H7 (cell line): ENCODE measurements around the gene SPON1. TPM values are rescaled to one million over a fixed set of nuclear protein-coding genes. Genes with fewer than 3 reads are reported as not detected.
"Not testable (repeated sequence)": the region's sequence is repeated elsewhere in the genome, so short reads cannot be mapped to it uniquely, and the experiment has no call there.

Source experiments
- DNase-seq: peaks from one replicate; pipeline ENCODE4 v3.0.0; 2012
- H3K27me3 ChIP-seq: 2 replicates; pipeline ENCODE4 v1.6.0; 2011; ENCODE audit warnings: mild to moderate bottlenecking, low read length; ENCODE audit not compliant: control insufficient read depth, insufficient read depth
- H3K36me3 ChIP-seq: replicated peaks from 2 replicates; pipeline ENCODE4 v1.5.1; 2011; ENCODE audit warnings: low read length; ENCODE audit not compliant: control insufficient read depth, insufficient read depth
- H3K4me3 ChIP-seq: 2 replicates; pipeline ENCODE4 v1.5.1; 2011; ENCODE audit warnings: low read depth, mild to moderate bottlenecking, control low read depth, low read length, moderate library complexity; ENCODE audit not compliant: insufficient read depth
- total RNA-seq: library from RNA; depleted of rRNA; stranded (reverse); fragments of >200 nt; shearing (Covaris generic); gene quantifications from 2 replicates; pipeline ENCODE4 v1.2.3, GENCODE V29; 2014

SPON1 gene
- total RNA-seq, 1 experiment from 2014 or later, result 4.6 TPM

DNA sequence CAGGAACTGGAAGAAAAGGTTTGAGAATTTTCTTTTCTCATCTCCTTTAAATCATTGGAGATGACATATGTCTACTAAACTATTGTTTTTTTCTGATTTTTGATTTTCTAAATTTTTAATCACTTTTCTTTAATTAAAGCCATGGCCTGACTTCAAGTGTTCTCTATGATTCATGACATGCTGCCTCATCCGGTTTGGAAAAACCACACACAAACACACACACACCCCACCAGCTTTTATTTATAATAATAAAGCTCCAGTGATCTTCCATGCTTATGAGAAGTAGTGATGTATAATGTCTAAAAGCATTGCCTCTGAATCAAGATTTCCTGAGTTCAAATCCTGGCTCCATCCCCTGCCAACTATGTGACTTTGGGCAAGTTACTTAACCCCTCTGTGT, 179.2 kb downstream of the SPON1 start:
- Histone ChIP-seq H3K4me3 (no peak overlapping the region), H3K27me3 (no peaks in the 10 kb centered on the region), H3K36me3 (no peaks in the 10 kb centered on the region)
- DNase-seq, result no peak

DNA sequence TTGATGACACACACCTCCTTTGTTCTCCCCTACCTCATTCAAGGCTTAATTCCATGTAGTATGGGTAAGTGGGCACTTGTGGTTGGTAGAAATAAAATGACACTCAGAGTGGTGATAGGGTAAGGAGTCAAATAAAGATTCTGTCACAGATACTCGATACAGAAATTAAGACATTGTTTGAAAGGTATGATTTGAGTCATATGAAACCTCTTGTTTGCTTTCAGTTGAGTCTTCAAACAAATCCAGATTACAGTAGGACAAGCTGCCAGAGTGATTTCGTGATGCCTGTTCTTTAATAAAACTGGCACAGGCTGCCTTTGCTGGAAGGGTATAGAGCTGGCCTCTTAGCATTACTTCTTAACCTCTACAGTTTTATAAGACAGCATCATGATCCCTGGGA, 182.4 kb downstream of the SPON1 start:
- Histone ChIP-seq H3K36me3 (no peaks in the 10 kb centered on the region), H3K4me3 (no peak overlapping the region), H3K27me3 (no peaks in the 10 kb centered on the region)
- no peak for DNase-seq

DNA sequence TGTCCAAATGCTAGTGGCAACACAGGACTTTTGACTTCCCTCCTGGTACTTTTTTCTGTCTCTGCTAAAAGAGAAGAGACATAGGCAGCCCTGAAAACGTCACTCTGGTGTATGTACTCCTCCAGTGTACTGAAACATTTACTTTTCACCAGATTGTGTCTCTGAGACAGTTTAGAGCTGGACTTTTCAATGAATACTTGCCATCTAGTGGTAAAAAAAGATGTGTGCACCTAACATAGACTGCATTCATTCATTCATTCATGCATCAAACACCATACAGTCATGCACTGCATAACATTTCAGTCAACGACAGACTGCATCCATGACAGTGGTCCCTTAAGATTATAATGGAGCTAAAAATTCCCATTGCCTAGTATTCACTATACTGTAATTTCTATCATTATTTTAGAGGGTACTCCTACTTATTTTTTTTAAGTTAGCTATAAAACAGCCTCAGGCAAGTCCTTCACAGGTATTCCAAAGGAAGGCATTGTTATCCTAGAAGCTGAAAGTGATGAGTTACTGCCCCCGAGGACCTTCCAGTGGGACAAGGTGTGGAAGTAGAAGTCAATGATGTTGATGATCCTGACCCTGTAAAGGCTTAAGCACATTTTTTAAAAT, 186.2 kb downstream of the SPON1 start:
- no peak for DNase-seq
- no peaks in the 10 kb centered on the region for H3K27me3 ChIP-seq
- no peak overlapping the region for H3K4me3 ChIP-seq
- no peaks in the 10 kb centered on the region for H3K36me3 ChIP-seq

DNA sequence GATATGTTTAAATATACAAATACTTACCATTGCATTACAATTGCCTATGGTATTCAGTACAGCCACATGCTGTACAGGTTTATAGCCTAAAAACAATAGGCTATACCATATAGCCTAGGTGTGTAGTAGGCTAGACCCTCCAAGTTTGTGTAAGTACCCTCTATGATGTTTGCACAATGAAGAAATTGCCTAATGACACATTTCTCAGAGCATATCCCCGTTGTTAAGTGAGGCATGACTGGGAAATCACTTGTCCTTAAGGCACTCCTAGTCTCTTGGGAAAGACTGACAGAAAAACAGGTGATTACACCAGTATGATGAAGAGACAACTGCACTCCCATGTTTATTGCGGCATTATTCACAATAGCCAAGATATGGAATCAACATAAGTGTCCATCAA, 187.2 kb downstream of the SPON1 start:
- no peaks in the 10 kb centered on the region for H3K36me3 ChIP-seq
- DNase-seq, result no peak
- H3K4me3 ChIP-seq, result no peak overlapping the region
- H3K27me3 ChIP-seq, result no peaks in the 10 kb centered on the region

DNA sequence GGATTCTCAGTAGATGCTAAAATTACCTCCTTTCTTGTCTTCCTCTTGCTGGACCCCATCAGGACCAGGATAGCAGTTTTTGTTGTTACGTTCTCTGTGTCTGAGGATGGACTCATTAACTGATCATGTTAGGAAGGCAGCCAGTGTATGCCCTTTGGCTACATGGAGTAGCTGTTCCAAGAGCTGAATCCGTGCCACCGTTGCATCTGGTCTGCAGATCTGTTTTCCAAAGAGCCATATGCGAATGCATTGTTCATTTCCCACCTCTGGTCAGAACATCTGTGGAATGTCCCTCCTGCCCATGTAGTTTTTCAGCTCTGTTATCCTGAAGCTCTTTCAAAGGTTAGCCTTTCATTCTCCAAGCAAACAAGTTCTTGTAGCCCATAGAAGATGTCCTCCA, 188.4 kb downstream of the SPON1 start:
- DNase-seq, result no peak
- Histone ChIP-seq H3K36me3 (no peaks in the 10 kb centered on the region), H3K4me3 (no peak overlapping the region)

DNA sequence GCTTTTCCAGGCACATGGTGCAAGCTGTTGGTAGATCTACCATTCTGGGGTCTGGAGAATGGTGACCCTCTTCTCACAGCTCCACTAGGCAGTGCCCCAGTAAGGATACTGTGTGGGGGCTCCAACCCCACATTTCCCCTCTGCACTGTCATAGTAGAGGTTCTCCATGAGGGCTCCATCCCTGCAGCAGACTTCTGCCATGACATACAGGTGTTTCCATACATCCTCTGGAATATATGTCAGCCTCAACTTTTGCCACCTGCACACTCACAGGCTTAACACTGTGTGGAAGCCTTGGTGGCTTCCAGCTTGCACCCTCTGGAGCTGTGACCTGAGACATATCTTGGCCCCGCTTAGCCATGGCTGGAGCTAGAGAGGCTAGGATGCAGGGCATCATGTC, 191.6 kb downstream of the SPON1 start:
- not testable (repeated sequence) for H3K4me3 ChIP-seq, DNase-seq, H3K36me3 ChIP-seq, H3K27me3 ChIP-seq

More for the DNA sequence above, 188.4 kb downstream of the SPON1 start:
- no peaks in the 10 kb centered on the region for H3K27me3 ChIP-seq

DNA sequence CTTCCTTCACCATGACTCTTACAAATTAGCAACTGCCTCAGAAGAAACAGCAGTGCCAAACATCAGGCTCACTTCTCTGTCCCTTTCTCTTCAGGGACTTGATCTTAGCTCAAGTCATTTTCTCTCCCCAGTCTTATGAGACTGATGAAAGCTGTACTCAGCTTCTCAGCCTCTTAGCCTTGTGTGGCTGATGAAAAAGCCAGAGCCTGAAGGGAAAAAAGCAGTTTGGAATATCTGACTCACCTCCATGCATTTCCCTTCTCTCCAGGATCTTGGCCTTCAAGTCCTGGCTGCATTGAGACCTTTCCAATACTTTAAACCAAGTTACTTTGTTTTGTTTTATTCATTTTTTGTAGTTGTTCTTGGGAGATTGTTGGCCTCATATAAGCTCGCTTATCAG, 195.9 kb downstream of the SPON1 start:
- H3K4me3 ChIP-seq, result no peak overlapping the region
- H3K36me3 ChIP-seq, result no peaks in the 10 kb centered on the region
- DNase-seq, result no peak
- no peaks in the 10 kb centered on the region for H3K27me3 ChIP-seq

DNA sequence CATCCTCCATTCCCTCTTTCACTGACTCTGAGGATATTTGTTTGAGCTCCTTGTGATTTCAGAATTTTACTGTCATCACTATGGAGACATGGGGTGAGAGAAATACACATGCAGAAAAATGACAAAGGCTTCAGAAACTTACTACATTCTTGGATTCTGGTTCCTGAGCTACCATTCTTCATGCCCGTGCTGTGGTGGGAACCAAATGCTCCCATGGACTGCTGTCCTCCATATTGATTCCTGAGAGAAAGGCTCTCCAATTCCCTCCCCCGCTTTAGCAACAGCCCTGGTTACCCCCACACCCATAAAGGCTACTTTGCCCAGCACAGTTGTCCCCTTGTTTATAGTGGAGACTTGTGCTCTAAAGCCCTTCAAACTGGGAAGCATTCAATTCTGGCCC, 201.1 kb downstream of the SPON1 start:
- Histone ChIP-seq H3K27me3 (no peaks in the 10 kb centered on the region), H3K36me3 (no peaks in the 10 kb centered on the region), H3K4me3 (no peak overlapping the region)
- DNase-seq, result no peak

DNA sequence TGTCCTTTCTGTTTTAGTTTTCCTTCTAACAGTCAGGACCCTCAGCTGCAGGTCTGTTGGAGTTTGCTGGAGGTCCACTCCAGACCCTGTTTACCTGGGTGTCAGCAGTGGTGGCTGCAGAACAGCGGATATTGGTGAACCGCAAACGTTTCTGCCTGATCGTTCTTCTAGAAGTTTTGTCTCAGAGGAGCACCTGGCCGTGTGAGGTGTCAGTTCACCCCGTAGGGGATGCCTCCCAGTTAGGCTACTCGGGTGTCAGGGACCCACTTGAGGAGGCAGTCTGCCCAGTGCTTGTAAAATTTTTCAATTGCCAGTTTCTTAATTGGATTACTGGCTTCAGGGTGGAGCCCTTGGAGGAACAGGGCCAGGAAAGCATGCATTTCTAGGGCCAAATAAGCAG, 211.2 kb downstream of the SPON1 start:
- H3K4me3 ChIP-seq, DNase-seq, H3K27me3 ChIP-seq, H3K36me3 ChIP-seq: not testable (repeated sequence)

DNA sequence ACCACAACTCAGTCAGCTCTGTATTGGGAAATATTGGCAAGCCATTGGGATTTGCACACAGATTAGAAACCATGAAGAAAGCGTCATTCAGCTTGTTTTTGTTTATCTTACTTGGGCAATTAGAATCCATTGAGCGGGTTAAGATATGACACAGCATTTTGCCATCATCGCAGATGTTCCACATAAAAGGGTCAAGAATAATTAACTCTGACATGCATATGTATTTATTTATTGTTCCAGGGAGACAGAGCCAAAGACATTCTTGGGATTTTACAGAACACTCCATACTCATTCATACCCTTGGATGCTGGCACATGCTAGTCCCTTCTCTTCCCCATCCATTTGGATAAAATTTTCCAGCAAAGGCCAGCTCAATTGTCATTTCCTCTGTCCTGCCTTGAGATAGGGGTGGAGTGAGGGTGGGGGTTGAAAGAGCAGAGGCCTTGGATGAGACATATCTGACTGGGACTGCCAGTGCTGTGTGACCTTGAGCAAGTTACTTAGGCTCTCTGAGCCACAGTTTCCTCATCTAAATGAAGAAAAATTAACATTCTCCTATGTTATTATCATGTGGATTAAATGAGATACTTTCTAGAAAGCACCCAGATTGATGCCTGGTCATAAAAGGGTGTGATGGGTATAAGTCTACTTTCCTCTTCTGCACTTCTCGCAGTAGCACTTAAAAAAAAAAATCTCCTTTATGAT, 216.7 kb downstream of the SPON1 start:
- no peak for DNase-seq
- H3K4me3 ChIP-seq, result no peak overlapping the region
- H3K27me3 ChIP-seq, result no peaks in the 10 kb centered on the region
- H3K36me3 ChIP-seq, result no peaks in the 10 kb centered on the region

DNA sequence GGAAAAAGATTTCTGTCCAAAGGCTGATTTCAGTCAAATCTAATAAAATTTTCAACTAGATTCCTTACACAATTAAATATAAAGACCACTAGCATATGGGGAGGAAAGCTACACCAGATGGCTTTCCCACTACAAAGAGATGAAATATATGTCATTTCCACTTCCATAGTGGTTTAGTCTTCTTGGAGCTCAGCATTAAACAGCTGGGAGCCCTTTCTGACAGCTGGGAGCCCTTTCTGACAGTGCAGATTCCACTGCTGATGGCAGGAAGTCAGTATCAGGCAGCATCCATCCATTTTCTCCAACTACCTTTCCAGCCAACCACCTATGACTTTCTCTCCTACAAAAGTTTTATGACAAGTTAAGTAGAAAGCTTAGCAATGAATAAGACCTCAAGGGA, 218.6 kb downstream of the SPON1 start:
- Histone ChIP-seq H3K36me3 (no peaks in the 10 kb centered on the region), H3K27me3 (no peaks in the 10 kb centered on the region), H3K4me3 (no peak overlapping the region)
- no peak for DNase-seq

DNA sequence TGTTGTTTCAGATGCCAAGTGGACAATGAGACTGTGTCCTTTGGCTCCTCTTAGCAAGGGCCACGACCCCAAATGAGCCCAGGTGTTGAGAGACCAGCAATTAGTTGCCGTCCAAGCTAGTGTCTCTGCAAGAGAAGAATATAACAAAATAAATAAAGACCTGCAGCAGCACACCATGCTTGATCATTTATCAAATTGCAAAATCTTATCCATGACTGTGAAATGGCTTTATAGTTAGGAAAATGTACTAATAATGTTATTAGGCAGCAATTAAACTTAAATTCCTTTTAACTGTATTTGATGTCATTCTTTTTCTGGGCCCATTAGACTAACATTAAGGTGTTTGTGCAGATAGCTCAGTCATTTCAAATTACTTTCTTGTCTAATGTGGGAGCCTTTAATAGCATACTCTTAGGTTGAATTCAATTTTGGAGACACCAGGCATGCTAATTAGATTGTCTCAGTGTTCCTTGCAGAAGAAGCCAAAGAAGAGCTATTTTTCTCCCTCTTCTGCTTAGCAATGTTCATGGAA, 220.4 kb downstream of the SPON1 start:
- DNase-seq, result no peak
- Histone ChIP-seq H3K4me3 (no peak overlapping the region), H3K36me3 (no peaks in the 10 kb centered on the region), H3K27me3 (no peaks in the 10 kb centered on the region)

DNA sequence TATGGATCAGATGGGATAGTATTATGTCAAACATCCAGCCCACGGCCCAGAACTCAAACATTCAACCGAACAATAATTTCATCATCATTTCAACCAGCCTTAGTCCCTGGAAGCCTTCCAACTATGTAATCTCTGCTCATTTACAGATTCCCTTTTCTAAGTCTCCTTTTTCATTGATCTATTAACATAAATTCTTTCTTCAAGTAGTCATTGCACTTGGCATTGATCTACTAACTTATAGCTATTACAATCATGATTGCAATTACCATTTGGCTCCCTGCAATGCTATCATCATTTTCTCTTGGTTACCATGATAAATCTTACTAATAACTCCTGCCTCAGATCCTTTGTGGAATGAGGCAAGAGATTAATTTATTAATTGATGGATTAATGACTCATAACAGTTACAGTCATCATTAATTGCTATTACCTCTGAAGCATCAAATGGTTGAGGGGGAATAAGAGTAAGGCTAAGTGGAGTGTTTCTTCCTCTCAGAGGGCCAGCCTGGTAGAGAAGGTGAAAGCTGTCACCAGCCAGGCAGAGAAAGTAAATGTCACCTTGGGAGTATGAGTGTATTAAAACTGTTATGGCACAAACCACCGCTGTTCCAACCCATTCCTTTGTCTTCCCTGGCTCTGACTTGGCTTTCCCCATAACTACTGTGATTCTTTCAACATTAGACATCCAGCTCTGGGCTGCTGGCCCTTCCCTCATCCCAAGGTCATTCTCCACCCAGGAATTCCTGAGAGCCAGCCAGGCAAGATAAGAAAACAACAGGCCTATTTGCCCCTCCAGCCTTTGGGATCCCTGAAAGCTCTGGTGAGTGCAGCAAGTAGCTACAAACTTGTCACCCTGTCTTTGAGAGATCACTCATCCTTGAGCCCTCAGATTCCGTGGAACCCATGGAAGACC, 221.8 kb downstream of the SPON1 start:
- no peak for DNase-seq
- Histone ChIP-seq H3K36me3 (no peaks in the 10 kb centered on the region), H3K27me3 (no peaks in the 10 kb centered on the region), H3K4me3 (no peak overlapping the region)

DNA sequence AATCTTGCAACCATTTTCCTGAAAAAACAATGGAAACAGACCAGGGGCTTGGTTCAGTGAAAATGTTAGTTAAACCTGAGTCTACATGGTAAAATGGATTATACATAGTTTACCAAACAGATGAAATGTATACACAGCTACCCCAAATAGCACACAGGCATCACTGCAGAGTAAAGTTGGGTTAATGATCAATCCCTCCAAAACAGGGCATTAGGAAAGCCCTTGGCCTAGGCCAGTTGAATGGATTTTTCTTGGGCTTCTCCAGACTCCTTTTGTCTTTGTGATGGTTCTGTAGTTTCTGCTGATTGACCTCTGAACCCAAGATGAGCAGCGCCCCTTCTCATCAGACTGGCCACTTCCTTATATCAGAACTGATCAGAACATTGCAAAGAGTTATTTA, 222.9 kb downstream of the SPON1 start:
- H3K4me3 ChIP-seq, result no peak overlapping the region
- DNase-seq, result no peak
- no peaks in the 10 kb centered on the region for H3K27me3 ChIP-seq
- H3K36me3 ChIP-seq, result no peaks in the 10 kb centered on the region
